ENCODE measurements around the gene ZNF682.
"Not testable (repeated sequence)": the region's sequence is repeated elsewhere in the genome, so short reads cannot be mapped to it uniquely, and the experiment has no call there.

ZNF682 gene

GRCh38 chr19:20039203-20039723, at the start of gene ZNF682:
Gene ZNF682 (minus strand): TSS chr19:20039505. CDS start chr19:20039345, 160 bp downstream.
- DNase-seq (ENCODE audit: low read depth in 3 of 3, low spot score in 1 of 3), result peak; percentile 83 to 86 (median 83)

DNA sequence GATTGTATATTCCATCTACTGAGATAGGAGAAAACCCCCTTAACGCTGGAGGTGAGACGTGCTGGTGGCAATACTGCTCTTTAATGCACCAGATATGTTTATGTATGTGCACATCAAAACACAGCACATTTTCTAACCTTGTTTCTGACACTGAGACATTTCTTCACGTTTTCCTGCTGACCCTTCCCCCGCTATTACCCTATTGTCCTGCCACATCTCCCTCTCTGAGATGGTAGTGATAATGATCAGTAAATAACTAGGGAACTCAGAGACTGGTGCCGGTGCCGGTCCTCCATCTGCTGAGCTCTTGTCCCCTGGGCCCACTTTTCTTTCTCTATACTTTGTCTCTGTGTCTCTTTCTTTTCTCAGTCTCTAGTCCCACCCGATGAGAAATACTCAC, 43.6 kb upstream of the ZNF682 start:
- DNase-seq (ENCODE audit: low read depth in 3 of 3, low spot score in 1 of 3), result not testable (repeated sequence)

GRCh38 chr19:20082232-20082833, 43.0 kb upstream of the ZNF682 start:
- not testable (repeated sequence) for DNase-seq (ENCODE audit: low read depth in 3 of 3, low spot score in 1 of 3)

DNA sequence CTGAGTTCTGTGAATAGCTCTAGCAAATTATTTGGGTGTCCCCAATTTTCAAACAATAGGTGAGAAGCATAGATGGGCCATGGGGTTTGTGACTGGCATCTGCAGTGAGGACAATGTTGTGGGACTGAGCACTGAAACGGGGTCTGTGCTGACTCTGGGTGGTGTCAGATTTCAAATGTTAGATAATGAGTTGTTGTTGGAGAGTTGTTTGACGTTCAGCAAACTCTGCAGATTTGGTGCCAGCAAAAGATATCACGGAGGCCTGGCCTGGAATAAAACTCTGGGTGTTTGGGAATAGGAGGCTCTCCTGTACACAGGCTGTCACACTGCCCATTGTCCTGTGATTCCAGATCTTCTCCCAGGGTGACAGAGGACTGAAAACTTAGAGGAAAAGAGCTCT, 41.4 kb upstream of the ZNF682 start:
- no peak for DNase-seq (ENCODE audit: low read depth in 3 of 3, low spot score in 1 of 3)

DNA sequence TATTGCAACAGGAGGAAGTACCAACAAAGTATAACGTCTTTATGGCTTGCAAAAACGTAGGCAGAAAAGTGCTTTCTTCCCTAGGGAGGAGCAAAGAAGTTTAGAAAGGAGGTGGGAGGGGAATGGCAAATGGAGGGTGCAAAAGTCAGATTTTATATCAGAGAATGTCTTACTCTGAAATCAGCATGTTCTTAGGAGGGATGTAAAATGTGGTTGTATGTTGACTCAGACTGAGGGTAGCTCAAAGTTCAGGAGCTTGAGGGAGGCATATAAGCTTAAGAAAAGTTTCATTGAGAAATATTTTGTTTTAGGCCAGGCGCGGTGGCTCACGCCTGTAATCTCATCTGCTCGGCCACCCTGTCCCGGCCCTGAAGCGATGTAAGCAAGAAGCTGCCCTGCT, 40.2 kb upstream of the ZNF682 start:
- no peak for DNase-seq (ENCODE audit: low read depth in 3 of 3, low spot score in 1 of 3)

GRCh38 chr19:20078581-20079031, 39.3 kb upstream of the ZNF682 start:
- DNase-seq (ENCODE audit: low read depth in 3 of 3, low spot score in 1 of 3), result no peak

- peak; percentile 51 to 66 (median 66) for DNase-seq (ENCODE audit: low read depth in 3 of 3, low spot score in 1 of 3)
Observed at GRCh38 chr19:20077791-20078463, 38.6 kb upstream of the ZNF682 start, which contains the start of gene ZNF90. Gene ZNF90 (plus strand): TSS chr19:20078000. CDS start chr19:20078133, 133 bp downstream.

DNA sequence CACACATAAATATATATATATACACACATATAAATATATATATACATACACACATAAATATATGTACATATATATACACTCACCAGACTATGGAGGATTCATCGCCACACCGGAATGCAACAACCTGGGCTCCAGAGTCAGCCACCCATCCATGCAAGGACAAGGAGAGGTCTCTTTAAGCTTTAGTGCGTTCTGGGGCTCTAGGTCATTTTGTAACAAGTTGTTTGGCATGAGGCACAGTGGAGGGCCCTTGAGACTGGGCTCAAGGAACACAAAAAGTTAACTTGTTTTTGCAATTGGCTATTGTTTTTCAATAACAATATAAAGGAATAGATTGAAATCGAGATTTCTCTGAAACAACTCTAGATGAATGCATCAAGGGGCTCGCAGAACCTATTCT, 33.6 kb upstream of the ZNF682 start:
- no peak for DNase-seq (ENCODE audit: low read depth in 3 of 3, low spot score in 1 of 3)

DNA sequence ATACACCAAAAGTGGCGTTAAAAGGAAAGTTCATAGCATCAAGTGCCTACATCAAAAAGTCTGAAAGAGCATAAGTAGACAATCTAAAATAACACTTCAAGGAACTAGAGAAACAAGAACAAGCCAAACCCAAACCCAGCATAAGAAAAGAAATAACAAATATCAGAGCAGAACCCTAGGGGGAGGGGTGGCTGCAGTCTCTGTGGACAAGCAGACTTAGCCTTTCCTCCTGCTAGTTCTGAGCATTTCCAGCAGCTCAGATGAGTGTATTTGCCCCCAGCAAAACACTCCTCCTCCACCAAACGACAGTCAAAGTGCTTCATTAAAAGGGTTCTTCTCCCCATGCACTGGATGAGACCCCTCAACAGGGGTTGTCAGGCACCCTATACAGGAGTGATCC, 31.4 kb upstream of the ZNF682 start:
- no peak for DNase-seq (ENCODE audit: low read depth in 3 of 3, low spot score in 1 of 3)

DNA sequence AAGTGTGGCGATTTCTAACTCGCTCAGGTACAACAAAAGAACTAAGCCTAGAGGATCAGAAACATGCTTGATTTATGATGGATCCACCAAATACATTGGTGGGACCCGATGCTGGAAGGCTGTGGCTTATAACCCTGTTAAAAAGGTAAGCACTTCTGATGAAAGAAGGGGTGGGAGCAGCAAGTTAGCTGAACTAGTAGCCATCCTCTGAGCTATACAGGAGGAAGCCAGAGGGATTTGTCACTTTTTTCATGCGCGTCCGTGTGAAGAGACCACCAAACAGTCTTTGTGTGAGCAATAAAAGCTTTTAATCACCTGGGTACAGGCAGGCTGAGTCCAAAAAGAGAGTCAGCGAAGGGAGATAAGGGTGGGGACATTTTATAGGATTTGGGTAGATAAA, 29.3 kb upstream of the ZNF682 start:
- not testable (repeated sequence) for DNase-seq (ENCODE audit: low read depth in 3 of 3, low spot score in 1 of 3)

- no peak for DNase-seq (ENCODE audit: low read depth in 3 of 3, low spot score in 1 of 3)
Observed at GRCh38 chr19:20067943-20068342, 28.6 kb upstream of the ZNF682 start.

DNA sequence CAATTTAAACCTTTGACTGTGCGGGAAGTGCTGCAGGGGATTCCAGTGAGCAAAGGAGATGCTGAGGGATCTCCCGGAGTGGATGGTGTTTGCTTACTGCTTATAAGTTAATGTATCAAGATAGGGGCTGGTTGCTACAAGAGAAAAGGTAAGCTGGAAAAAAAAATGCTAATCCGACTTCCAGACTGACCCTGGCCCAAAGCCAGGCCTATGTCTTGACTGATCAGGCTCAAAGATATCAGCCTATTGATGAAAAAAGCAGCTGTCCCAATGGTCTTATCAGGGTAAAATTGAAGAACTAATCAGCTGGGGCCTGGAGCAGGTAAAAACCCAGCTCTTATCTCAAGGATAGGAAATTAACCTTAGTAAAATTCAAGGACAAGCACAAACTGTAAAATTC, 27.6 kb upstream of the ZNF682 start:
- DNase-seq (ENCODE audit: low read depth in 3 of 3, low spot score in 1 of 3), result no peak

DNA sequence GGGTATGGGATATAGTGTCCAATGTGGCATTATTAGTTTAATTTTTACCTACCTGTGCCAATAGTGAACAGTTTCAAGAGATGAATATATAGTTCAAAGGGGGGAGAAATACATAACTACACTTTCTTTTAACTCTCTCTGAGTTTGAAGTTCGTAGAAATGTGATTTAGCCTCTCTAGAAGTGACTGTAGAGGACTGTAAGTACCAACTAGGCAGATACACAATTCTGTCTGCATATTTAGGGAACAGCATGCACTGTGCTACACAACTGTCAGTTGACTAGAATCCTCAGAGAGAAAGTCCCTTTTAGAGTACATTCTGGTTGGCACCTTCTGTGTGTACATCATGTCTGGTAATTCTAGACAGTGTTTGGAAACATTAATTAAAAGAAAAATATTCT, 21.0 kb upstream of the ZNF682 start:
- DNase-seq (ENCODE audit: low read depth in 3 of 3, low spot score in 1 of 3), result no peak

- not testable (repeated sequence) for DNase-seq (ENCODE audit: low read depth in 3 of 3, low spot score in 1 of 3)
Observed at GRCh38 chr19:20058738-20059137, 19.4 kb upstream of the ZNF682 start.

- peak; percentile 2 to 53 (median 25) for DNase-seq (ENCODE audit: low read depth in 3 of 3, low spot score in 1 of 3)
Observed at GRCh38 chr19:20051841-20052768, 12.8 kb upstream of the ZNF682 start.

GRCh38 chr19:20045742-20046141, 6.4 kb upstream of the ZNF682 start:
- DNase-seq (ENCODE audit: low read depth in 3 of 3, low spot score in 1 of 3), result not testable (repeated sequence)

DNA sequence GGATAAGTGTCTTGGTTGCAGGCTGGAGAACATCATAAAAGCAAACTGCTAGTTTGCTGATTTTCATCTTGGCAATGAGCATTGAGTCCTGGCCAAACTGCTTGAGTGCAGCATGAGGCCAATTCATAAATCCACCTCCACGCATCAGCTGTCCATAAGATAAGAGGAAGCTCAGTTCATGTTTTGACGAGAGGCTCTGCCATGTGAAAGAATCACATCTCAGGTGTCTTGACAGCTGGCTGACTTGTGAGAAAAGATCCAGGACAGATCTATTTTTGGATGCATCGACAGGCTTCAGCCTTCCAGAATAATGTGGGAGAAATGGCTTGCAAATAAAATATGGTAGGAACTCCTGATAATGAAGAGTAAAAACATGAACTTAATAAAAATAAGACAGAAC, 5.4 kb upstream of the ZNF682 start:
- DNase-seq (ENCODE audit: low read depth in 3 of 3, low spot score in 1 of 3), result no peak

GRCh38 chr19:20038358-20039202, 725 bp downstream of the ZNF682 start:
- DNase-seq (ENCODE audit: low read depth in 3 of 3, low spot score in 1 of 3), result no peak

GRCh38 chr19:20035935-20036334, 3.4 kb downstream of the ZNF682 start:
- no peak for DNase-seq (ENCODE audit: low read depth in 3 of 3, low spot score in 1 of 3)

DNA sequence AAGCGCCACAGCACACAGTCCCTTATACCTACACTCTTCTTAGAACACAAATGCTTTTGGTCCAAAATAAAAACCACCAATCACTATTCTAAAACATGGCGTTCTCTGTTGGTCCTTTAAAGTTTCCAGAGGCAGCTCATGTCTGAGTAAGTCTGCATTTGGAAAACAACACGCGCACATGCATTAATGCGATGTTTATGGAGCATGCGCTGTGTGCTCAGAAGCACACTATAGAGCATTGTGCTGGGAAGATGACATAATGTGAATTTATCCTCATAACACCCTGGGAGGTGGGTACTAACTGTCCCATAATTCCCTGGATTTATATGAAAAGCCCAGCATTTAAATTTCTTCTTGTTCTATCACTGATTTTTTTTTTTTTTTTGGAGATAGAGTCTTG, 10.7 kb downstream of the ZNF682 start:
- DNase-seq (ENCODE audit: low read depth in 3 of 3, low spot score in 1 of 3), result no peak

Measured in stimulated activated CD4-positive, alpha-beta T cell treated with anti-CD3 and anti-CD28 coated beads, TNF-alpha, amount 100 ng/mL, for 1 hour (primary cell).